ENCODE results near the gene OR2Y1.
A peak's percentile ranks its signal among the peaks of the same experiment; 100 is the strongest.
"Not testable (repeated sequence)": the region's sequence is repeated elsewhere in the genome, so short reads cannot be mapped to it uniquely, and the experiment has no call there.

Gene OR2Y1

DNA sequence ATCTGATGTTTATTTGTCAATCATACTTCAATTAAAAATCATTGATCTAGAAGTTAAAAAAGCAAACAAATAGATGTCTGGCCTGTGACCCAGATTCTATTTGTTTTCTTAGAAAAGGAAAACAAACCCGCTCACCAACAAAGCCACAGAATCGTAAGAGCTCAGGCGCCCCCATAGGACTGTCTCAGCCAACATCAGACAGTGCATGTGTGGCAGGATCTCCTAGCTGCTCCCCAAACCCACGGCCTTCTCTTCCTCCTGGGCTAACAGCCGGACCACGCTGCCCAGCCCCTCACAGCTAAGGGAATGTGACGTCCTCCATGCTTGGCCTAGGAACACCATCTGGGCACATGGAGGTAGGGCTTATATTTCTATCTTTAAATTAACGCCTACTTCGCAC, 19.4 kb downstream of the OR2Y1 start:
- H3K4me3 ChIP-seq (ENCODE audit: low read depth, low read length) = no peak overlapping the region
- POLR2A ChIA-PET = no interaction called here
- TF ChIP-seq, protein P1, sequence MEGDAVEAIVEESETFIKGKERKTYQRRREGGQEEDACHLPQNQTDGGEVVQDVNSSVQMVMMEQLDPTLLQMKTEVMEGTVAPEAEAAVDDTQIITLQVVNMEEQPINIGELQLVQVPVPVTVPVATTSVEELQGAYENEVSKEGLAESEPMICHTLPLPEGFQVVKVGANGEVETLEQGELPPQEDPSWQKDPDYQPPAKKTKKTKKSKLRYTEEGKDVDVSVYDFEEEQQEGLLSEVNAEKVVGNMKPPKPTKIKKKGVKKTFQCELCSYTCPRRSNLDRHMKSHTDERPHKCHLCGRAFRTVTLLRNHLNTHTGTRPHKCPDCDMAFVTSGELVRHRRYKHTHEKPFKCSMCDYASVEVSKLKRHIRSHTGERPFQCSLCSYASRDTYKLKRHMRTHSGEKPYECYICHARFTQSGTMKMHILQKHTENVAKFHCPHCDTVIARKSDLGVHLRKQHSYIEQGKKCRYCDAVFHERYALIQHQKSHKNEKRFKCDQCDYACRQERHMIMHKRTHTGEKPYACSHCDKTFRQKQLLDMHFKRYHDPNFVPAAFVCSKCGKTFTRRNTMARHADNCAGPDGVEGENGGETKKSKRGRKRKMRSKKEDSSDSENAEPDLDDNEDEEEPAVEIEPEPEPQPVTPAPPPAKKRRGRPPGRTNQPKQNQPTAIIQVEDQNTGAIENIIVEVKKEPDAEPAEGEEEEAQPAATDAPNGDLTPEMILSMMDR (IDR thresholded peaks at IDR 0.05; ENCODE audit: insufficient read depth, low read length, missing control alignments) = no peak
- CTCF ChIA-PET = interaction anchor here (1.0 to 1.7 kb wide), 2 partner anchors 11 to 101 kb away, joined by 4 read pairs; no protein-coding TSS in a partner anchor
- DNase-seq (ENCODE audit: low read depth, low spot score) = no peak

DNA sequence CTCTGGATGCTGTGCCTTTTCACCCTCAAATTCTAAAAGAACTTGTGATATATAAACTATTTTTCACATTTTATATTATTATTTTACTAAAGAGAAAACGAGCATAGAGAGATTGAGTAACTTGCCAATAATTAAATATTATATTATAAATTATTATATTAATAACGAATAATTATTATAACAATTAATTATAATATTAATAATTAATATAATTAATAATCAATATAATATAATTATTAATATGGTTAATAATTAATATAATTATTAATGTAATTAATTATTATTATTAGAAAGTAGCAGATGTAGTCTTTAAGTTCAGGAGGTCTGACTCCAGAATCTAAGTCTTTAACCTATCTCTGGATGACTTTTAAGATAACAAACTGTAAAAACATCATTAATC, 20.1 kb downstream of the OR2Y1 start:
- no peak for DNase-seq (ENCODE audit: low read depth, low spot score)
- CTCF ChIA-PET = interaction anchor here (1.1 to 3.5 kb wide), 5 partner anchors 12 to 589 kb away, joined by 3 to 20 read pairs (median 4); no protein-coding TSS in a partner anchor
- TF ChIP-seq, protein P1 (IDR thresholded peaks at IDR 0.05; ENCODE audit: insufficient read depth, low read length, missing control alignments) = no peak
- no peak overlapping the region for H3K4me3 ChIP-seq (ENCODE audit: low read depth, low read length)
- POLR2A ChIA-PET = no interaction called here

GRCh38 chr5:180718810-180719453, 20.9 kb downstream of the OR2Y1 start:
- H3K4me3 ChIP-seq (ENCODE audit: low read depth, low read length) = no peak overlapping the region
- TF ChIP-seq, protein P1 (IDR thresholded peaks at IDR 0.05; ENCODE audit: insufficient read depth, low read length, missing control alignments) = peak; percentile 37
- POLR2A ChIA-PET = no interaction called here
- no peak for DNase-seq (ENCODE audit: low read depth, low spot score)
- CTCF ChIA-PET = interaction anchor here (0.9 to 3.5 kb wide), 10 partner anchors 9 to 588 kb away, joined by 3 to 20 read pairs (median 3); no protein-coding TSS in a partner anchor

DNA sequence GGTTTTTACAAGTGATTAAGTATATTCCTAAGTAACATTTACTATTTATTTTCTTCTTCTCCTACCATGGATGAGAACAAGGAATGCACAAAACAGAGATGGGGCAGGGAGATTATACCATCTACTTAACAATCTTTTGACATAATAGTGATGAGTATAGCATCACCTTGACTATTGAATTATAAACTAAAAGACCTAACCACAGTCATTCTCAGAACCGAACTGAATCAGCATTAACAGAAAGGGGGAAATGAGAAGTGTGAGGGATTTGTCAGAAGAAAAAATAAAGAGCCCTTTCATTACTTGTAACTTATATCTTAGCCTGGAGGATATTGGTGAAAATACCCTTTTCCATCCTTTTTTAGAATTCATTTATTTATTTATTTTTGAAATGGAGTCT, 21.9 kb downstream of the OR2Y1 start:
- no peak for DNase-seq (ENCODE audit: low read depth, low spot score)
- TF ChIP-seq, protein P1 (IDR thresholded peaks at IDR 0.05; ENCODE audit: insufficient read depth, low read length, missing control alignments) = no peak
- POLR2A ChIA-PET = no interaction called here
- CTCF ChIA-PET = interaction anchor here (0.9 to 3.5 kb wide), 8 partner anchors 9 to 587 kb away, joined by 3 to 20 read pairs (median 3); no protein-coding TSS in a partner anchor
- H3K4me3 ChIP-seq (ENCODE audit: low read depth, low read length) = no peak overlapping the region

DNA sequence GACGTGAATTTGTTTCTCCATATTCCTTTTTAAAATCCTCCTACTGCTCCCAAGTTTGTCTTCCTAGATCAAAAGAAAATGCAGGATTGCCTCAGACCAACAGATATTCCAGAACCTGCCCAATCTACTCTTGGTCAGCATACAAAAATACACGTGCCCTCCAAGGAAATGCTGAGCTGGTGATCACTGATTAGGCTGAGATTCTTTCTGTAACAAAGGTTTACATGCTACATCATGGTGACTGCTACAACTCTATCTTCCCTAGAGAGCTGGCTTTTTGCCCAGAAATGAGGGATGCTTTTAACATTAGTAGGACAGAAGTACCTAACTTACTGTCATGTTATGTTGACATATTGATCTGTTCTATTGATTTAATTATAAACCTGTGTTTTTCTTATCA, 35.5 kb downstream of the OR2Y1 start:
- TF ChIP-seq, protein P1 (IDR thresholded peaks at IDR 0.05; ENCODE audit: insufficient read depth, low read length, missing control alignments) = no peak
- ChIA-PET POLR2A (no interaction called here), CTCF (interaction anchor here (4.1 kb wide), 1 partner anchor 14 kb away, joined by 20 read pairs; no protein-coding TSS in a partner anchor)
- no peak overlapping the region for H3K4me3 ChIP-seq (ENCODE audit: low read depth, low read length)
- no peak for DNase-seq (ENCODE audit: low read depth, low spot score)

DNA sequence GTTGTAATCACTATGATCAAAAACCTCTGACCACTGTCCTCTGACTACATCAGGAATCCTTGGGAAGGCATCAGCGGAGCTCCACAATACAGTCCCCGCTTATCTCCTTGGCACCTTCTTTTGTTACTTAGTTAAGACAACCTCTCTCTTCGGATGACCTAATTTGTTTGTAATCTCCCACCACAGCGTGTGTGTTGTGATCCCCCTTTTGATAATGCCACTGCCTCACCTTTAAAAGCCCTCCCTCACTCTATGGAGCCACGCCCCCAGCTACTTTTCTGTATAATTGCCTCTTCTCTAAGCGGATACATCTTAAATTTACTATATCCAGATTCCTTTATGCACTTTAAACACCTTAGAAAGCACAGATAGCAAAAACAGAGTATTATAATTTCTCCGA, 35.9 kb downstream of the OR2Y1 start:
- no peak for DNase-seq (ENCODE audit: low read depth, low spot score)
- POLR2A ChIA-PET = no interaction called here
- TF ChIP-seq, protein P1 (IDR thresholded peaks at IDR 0.05; ENCODE audit: insufficient read depth, low read length, missing control alignments) = no peak
- CTCF ChIA-PET = interaction anchor here (4.1 kb wide), 1 partner anchor 14 kb away, joined by 20 read pairs; no protein-coding TSS in a partner anchor
- H3K4me3 ChIP-seq (ENCODE audit: low read depth, low read length) = no peak overlapping the region

- H3K4me3 ChIP-seq (ENCODE audit: low read depth, low read length); DNase-seq (ENCODE audit: low read depth, low spot score); POLR2A ChIA-PET: not testable (repeated sequence)
- CTCF ChIA-PET = interaction anchor here (4.1 kb wide), 1 partner anchor 15 kb away, joined by 20 read pairs; no protein-coding TSS in a partner anchor
These were observed 36.5 kb downstream of the OR2Y1 start for GRCh38 chr5:180703371-180703770.

GRCh38 chr5:180700440-180700839, 39.4 kb downstream of the OR2Y1 start:
- DNase-seq (ENCODE audit: low read depth, low spot score); H3K4me3 ChIP-seq (ENCODE audit: low read depth, low read length); POLR2A ChIA-PET: not testable (repeated sequence)
- CTCF ChIA-PET = interaction anchor here (1.4 kb wide), 1 partner anchor 18 kb away, joined by 5 read pairs; no protein-coding TSS in a partner anchor

Measured in AG04449 (cell line).